Peyer's patch (tissue), 4 donors: ENCODE data around the gene RABGAP1.

Source experiments
- POLR2A ChIP-seq, 2 donors: fragments of 450-650 bp; IDR thresholded peaks; one replicate each; pipeline ENCODE4 v1.5.1; 2017; ENCODE audit warnings: antibody characterized with exemption in 2 of 2, mild to moderate bottlenecking in 2 of 2, moderate library complexity in 2 of 2
- TF ChIP-seq, protein P1 (sequence below), 6 experiments: fragments of 450-650 bp in 4 of 6; fragments of 200-600 bp in 2 of 6; sonication (generic) in 1 of 6; IDR thresholded peaks; one replicate each; pipeline ENCODE4 v1.5.1; 2017 to 2019; ENCODE audit warnings: antibody characterized with exemption in 6 of 6, mild to moderate bottlenecking in 3 of 6, moderate library complexity in 1 of 6

DNA sequence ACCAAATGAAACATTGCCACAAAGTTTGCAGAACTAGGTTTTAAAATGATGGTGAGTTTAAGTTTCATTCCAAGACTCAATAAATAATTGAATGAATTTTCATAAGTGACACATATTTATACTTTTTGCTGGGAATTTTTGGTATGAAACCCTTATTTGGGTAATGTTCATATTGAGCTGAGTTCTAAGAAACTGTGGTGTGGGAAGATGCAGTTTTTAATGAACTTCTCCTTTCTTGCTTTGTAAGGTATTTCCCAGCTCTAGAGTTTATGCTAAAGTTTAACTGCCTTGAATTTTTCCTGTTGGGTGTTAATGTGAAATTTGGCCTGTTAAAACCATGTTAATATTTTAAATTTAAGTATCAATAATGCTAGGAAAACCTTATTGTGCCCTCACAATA is 15.1 kb downstream of the RABGAP1 start:
- TF ChIP-seq, protein P1, sequence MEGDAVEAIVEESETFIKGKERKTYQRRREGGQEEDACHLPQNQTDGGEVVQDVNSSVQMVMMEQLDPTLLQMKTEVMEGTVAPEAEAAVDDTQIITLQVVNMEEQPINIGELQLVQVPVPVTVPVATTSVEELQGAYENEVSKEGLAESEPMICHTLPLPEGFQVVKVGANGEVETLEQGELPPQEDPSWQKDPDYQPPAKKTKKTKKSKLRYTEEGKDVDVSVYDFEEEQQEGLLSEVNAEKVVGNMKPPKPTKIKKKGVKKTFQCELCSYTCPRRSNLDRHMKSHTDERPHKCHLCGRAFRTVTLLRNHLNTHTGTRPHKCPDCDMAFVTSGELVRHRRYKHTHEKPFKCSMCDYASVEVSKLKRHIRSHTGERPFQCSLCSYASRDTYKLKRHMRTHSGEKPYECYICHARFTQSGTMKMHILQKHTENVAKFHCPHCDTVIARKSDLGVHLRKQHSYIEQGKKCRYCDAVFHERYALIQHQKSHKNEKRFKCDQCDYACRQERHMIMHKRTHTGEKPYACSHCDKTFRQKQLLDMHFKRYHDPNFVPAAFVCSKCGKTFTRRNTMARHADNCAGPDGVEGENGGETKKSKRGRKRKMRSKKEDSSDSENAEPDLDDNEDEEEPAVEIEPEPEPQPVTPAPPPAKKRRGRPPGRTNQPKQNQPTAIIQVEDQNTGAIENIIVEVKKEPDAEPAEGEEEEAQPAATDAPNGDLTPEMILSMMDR (IDR thresholded peaks at IDR 0.05), result no peak
- TF ChIP-seq POLR2A (IDR thresholded peaks at IDR 0.05), result no peak
